ENCODE results near the gene LAMA5. TPM values are rescaled to one million over a fixed set of nuclear protein-coding genes. Genes with fewer than 3 reads are reported as not detected.

The LAMA5 gene
- total RNA-seq, 1 experiment from 2014 or later = 266 TPM

GRCh38 chr20:62331347-62331746 lies 35.8 kb downstream of the LAMA5 start:
- Mint-ChIP-seq H3K36me3 (ENCODE audit: insufficient read depth, unreplicated experiment) (peaks cover 77% of the 10 kb centered on the region), H3K4me3 (ENCODE audit: unreplicated experiment) (no peak overlapping the region), H3K27me3 (ENCODE audit: insufficient read depth, unreplicated experiment) (no peaks in the 10 kb centered on the region), H3K9me3 (ENCODE audit: unreplicated experiment) (no peaks in the 10 kb centered on the region), H3K27ac (ENCODE audit: low read depth, unreplicated experiment) (no peak overlapping the region), H3K4me1 (ENCODE audit: insufficient read depth, unreplicated experiment) (no peaks in the 10 kb centered on the region)
- DNase-seq (ENCODE audit: unreplicated experiment) = no peak
- intact Hi-C loops (cut with micrococcal nuclease) = no loop called here
- CTCF ChIA-PET = interaction anchor here (0.7 kb wide), 1 partner anchor 40 kb away, joined by 4 read pairs; no protein-coding TSS in a partner anchor
- TF ChIP-seq CTCF (IDR thresholded peaks at IDR 0.05; ENCODE audit: unreplicated experiment) = no peak
- no TSS peak for BruUV-seq (replicated peaks)
- POLR2A ChIA-PET = interaction anchor here (0.6 to 4.1 kb wide), 4 partner anchors 9 to 48 kb away, joined by 3 to 16 read pairs (median 3); no protein-coding TSS in a partner anchor

- Mint-ChIP-seq H3K4me1 (ENCODE audit: insufficient read depth, unreplicated experiment) (no peaks in the 10 kb centered on the region), H3K4me3 (ENCODE audit: unreplicated experiment) (no peak overlapping the region), H3K9me3 (ENCODE audit: unreplicated experiment) (no peaks in the 10 kb centered on the region), H3K27me3 (ENCODE audit: insufficient read depth, unreplicated experiment) (no peaks in the 10 kb centered on the region), H3K36me3 (ENCODE audit: insufficient read depth, unreplicated experiment) (peaks cover 77% of the 10 kb centered on the region), H3K27ac (ENCODE audit: low read depth, unreplicated experiment) (no peak overlapping the region)
- CTCF ChIA-PET = interaction anchor here (0.6 to 1.4 kb wide), 3 partner anchors 34 to 52 kb away, joined by 3 to 4 read pairs (median 3); no protein-coding TSS in a partner anchor
- POLR2A ChIA-PET = interaction anchor here (1.1 to 4.1 kb wide), 2 partner anchors 10 to 26 kb away, joined by 3 to 16 read pairs; no protein-coding TSS in a partner anchor
- intact Hi-C loops (cut with micrococcal nuclease) = no loop called here
- BruUV-seq (replicated peaks) = no TSS peak
- DNase-seq (ENCODE audit: unreplicated experiment) = no peak
- no peak for TF ChIP-seq CTCF (IDR thresholded peaks at IDR 0.05; ENCODE audit: unreplicated experiment)
Measured at GRCh38 chr20:62330576-62331317, 36.4 kb downstream of the LAMA5 start.

DNA sequence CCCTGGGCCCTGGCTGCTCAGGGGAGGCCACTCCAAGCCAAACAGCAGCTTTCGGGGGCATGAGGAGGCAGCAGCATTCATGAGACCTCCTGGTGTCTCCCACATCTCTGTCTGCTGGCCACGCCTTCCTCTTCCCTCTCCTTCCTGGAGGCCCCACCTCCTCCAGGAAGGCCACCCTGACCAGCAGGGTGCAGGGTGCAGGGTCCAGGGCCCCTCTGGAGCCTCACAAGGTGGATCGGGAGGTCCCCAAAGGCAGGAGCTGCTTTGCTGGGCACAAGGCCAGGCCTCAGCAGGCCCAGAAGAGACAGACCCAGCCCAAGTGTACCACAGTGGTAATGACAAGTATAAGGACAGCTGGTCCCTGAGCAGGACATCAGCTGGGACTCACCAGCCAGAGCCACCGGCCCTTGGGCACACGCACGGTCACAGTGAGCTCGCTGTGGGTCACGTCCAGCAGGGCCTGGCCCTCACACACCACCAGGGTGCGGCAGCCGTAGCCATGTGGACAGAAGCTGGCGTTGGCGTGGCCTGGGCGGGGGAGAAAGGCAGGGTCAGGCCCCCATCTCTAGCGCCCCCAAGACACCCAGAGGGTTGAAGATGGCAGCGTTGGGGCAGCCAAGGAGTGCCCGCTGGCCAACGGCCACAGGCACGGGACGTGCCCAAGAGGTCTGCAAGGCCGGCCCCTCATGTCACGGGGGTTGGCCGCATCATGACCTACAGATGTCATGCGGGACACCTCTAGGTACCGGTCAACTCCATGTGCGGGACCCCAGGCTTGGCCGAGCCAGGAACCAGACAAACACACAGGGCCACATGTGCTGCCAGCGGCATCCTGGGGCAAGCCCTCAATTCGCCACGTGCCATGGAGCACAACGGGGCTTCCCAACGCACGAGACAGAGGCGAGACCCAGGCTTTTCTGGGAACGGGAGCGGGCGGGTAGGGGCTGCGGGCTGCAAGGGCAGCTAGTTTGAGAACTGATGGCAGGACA lies 37.4 kb downstream of the LAMA5 start:
- Mint-ChIP-seq H3K36me3 (ENCODE audit: insufficient read depth, unreplicated experiment) (peaks cover 78% of the 10 kb centered on the region), H3K27me3 (ENCODE audit: insufficient read depth, unreplicated experiment) (no peaks in the 10 kb centered on the region), H3K9me3 (ENCODE audit: unreplicated experiment) (no peaks in the 10 kb centered on the region), H3K4me3 (ENCODE audit: unreplicated experiment) (no peak overlapping the region), H3K4me1 (ENCODE audit: insufficient read depth, unreplicated experiment) (no peaks in the 10 kb centered on the region), H3K27ac (ENCODE audit: low read depth, unreplicated experiment) (no peak overlapping the region)
- no peak for DNase-seq (ENCODE audit: unreplicated experiment)
- ChIA-PET POLR2A (interaction anchor here (1.2 to 4.1 kb wide), 2 partner anchors 11 to 36 kb away, joined by 3 to 16 read pairs; no protein-coding TSS in a partner anchor), CTCF (interaction anchor here (0.6 to 2.9 kb wide), 6 partner anchors 12 to 308 kb away, joined by 3 to 11 read pairs (median 3); no protein-coding TSS in a partner anchor)
- BruUV-seq (replicated peaks) = no TSS peak
- no peak for TF ChIP-seq CTCF (IDR thresholded peaks at IDR 0.05; ENCODE audit: unreplicated experiment)
- intact Hi-C loops (cut with micrococcal nuclease) = no loop called here
